Activated naive CD4-positive, alpha-beta T cell treated with anti-CD3 and anti-CD28 coated beads, Interleukin-2, amount 10 ng/mL, durations not matched to agents 7 days and 5 days (primary cell): ENCODE data around the gene ISM1.

ENCODE experiments used
- CTCF ChIA-PET: fragments of 350-600 bp; sonication (Branson Sonifier 250); formaldehyde crosslinking; loops from one replicate; lab custom pipeline; 2021; ENCODE audit warnings: antibody characterized with exemption; lab: Charles Lee
- DNase-seq: peaks from one replicate; pipeline ENCODE4 v3.0.0-alpha.2; 2020
- H3K27ac Mint-ChIP-seq: one replicate; pipeline ENCODE4 v1.8.0; 2021; ENCODE audit warnings: mild to moderate bottlenecking, moderate library complexity, mixed read lengths
- H3K27me3 Mint-ChIP-seq: one replicate; pipeline ENCODE4 v1.8.0; 2021; ENCODE audit warnings: mild to moderate bottlenecking, mixed read lengths
- H3K36me3 Mint-ChIP-seq: one replicate; pipeline ENCODE4 v1.8.0; 2021; ENCODE audit warnings: mixed read lengths
- H3K4me1 Mint-ChIP-seq: one replicate; pipeline ENCODE4 v1.8.0; 2021; ENCODE audit warnings: mixed read lengths
- H3K4me3 Mint-ChIP-seq: one replicate; pipeline ENCODE4 v1.8.0; 2021; ENCODE audit warnings: mild to moderate bottlenecking, moderate library complexity, mixed read lengths
- H3K9me3 Mint-ChIP-seq: one replicate; pipeline ENCODE4 v1.8.0; 2021; ENCODE audit warnings: mixed read lengths

ISM1 gene

DNA sequence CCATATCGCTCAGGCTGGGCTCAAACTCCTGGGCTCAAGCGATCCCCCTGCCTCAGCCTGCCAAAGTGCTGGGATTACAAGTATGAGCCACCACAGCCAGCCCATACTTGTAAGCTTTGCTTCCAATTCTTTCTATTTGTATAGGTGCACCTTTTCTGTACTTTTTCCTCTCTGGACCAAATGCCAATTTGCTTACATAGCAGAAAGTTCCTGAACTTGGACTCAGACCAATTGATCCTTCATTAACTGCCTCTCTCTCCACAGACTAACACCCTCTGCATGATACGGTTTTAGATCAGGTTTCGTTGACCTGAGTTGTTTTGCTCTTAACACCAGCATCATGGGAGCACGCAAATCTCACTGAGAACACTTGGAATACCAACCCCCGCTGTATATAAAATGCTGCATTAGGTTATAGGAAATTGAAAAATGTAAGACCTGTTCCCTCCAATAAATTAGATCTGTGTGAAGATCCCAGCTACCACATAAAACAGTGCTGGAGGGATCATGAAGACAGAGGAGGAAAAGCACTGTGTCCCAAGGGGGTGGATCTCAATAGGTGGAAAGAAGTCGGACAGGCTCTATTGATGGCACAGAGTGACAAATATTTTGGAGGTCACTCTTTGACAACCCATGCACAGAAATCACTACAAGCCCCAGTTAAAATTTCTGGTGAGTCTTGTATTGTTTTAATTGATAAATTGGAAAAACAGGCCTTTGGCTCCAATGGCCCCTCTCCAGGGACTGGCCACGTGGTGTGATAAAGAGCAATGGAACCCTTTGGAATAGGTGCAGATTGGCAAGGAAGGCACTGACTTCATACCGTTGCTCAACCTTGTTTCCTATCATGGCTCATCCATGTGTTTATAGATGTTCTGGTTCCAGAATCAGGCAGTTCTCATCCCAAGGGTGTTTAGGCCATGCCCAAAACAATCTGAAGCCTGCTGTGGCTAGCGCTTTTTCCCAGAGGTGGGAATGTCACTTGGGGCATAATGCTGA lies 51.2 kb downstream of the ISM1 start:
- CTCF ChIA-PET = interaction anchor here (1.7 kb wide), 1 partner anchor 31 kb away, joined by 4 read pairs; no protein-coding TSS in a partner anchor
- Mint-ChIP-seq H3K36me3 (no peaks in the 10 kb centered on the region), H3K27ac (no peak overlapping the region), H3K27me3 (peaks cover 20% of the 10 kb centered on the region), H3K9me3 (no peaks in the 10 kb centered on the region), H3K4me1 (no peaks in the 10 kb centered on the region), H3K4me3 (no peak overlapping the region)
- DNase-seq = no peak

DNA sequence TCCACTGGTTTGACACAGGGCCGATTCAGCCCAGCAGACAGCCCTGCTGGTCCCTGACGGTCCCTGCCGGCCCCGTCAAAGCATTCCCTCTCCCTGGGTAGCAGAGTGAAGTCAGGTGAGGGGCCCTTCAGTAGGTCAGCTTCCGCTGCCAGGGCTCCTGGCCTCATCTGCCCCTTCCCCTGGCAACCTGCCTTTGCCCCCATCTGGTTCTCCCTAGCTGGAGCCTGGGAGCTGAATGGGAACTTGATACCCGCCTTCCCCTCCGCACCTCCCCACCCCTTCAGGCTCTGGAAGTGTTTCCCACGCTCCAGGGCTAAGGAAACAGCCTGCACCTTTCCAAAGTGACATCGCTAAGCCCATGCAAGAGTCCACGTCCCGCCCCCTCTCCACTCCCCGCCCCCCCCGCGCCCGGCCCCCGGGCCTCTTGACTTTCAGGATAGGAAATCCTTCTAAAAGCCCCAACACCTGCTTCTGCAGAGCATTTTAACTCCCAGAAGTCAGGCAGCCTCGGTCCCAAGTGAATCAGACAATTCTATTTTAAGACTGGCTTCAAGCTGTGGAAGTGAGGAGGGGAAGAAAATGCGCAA lies 53.3 kb downstream of the ISM1 start:
- no peak for DNase-seq
- Mint-ChIP-seq H3K4me3 (no peak overlapping the region), H3K36me3 (no peaks in the 10 kb centered on the region), H3K27ac (no peak overlapping the region), H3K4me1 (no peaks in the 10 kb centered on the region), H3K9me3 (no peaks in the 10 kb centered on the region), H3K27me3 (peaks cover 9% of the 10 kb centered on the region)
- CTCF ChIA-PET = no interaction called here

DNA sequence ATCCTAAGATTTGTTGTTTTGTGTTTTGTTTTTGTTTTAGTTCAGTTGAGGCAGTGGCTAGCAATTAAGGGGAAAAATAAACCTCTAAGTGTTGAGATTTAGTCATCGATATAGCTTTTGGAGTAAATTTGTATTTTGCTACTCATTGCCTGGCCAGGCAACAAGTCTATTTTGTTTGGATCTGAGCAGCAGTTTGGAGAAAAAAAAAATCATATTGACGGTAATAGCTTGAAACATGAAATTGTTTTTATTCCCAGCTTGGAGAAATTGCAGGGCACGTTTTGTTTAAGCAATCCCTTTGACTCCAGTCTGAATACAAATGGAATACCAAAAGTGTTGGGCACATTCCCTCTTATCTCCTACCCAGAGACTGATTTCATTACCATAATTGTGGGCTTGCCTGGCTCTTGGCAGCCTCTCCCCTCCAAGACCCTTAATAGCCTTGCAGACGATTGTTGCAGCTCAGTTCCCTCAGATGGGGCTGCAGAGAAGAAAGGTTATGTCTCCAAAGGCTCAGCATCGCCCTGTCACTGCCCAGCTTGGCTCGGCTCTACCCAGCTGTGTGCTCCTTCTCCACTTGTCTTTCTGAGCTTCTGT lies 56.0 kb downstream of the ISM1 start:
- no peaks in the 10 kb centered on the region for H3K36me3 Mint-ChIP-seq
- peaks cover 3% of the 10 kb centered on the region for H3K27me3 Mint-ChIP-seq
- H3K27ac Mint-ChIP-seq = no peak overlapping the region
- no peaks in the 10 kb centered on the region for H3K9me3 Mint-ChIP-seq
- CTCF ChIA-PET = interaction anchor here (1.1 kb wide), 1 partner anchor 26 kb away, joined by 5 read pairs; no protein-coding TSS in a partner anchor
- DNase-seq = no peak
- H3K4me1 Mint-ChIP-seq = no peaks in the 10 kb centered on the region
- no peak overlapping the region for H3K4me3 Mint-ChIP-seq

DNA sequence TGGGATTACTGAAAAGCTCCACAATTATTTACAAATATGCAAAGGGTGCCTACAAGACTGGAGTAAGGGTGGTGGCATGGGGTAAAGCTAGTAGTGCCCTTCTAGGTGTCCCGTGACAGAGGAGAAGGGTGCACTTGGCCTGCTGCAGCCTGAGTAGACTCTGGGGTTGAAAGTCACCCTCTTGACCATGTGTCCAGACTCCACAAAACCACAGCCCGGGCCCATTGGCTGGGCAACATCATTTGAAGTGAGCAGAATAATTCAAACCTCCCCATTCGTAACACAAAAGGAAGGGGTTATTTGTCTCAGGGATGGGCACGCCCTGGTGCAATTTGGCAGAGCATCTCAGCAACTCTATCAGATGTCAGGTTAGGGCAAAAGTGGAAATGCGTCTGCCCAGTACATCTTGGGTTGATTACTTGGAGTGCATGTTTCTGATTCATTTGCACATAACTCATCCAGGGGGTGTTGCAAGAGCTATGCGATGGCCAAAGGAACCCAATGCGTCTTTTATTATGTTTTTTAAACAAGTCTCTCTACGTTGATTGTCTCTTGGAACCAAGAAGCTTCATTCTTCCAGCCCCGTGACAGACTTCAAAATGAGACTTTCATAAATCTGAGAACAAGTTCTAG lies 56.7 kb downstream of the ISM1 start:
- CTCF ChIA-PET = interaction anchor here (1.0 kb wide), 1 partner anchor 16 kb away, joined by 4 read pairs; no protein-coding TSS in a partner anchor

DNA sequence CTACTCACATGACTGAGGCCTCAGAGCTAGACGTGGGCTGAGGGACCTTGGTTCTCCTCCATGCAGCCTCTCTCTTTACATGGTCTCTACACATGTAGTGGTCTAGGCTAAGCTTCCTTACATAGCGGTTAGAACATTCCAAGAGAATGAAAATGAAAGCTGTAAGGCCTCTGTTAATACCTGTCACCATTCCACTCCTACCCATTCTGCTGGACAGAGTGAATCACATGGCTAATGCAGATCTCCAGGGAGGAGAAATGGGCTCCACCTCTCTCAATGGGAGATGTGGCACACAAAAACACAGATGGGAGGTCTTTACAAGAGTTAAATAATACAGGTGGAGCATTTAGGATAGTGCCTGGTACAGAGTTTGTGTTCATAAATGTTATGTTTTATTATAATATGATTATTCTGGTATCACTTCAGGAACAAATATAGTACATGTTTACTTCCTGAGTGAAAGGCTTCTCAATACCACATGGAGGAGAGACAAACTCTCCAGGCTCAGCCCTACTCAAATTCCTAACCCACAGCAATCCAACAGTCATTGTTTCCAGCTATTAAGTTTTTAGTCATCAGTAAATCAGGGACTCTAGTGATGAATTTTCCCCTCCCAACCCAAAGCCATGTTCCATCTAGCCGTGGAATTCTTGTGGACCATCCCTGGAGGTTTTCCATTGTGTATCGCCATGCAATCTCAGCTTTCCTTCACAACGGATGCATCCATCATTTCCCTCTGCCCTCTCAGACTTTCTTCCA lies 57.9 kb downstream of the ISM1 start:
- Mint-ChIP-seq H3K4me3 (no peak overlapping the region), H3K27me3 (peaks cover 3% of the 10 kb centered on the region), H3K9me3 (no peaks in the 10 kb centered on the region), H3K27ac (no peak overlapping the region), H3K4me1 (no peaks in the 10 kb centered on the region), H3K36me3 (no peaks in the 10 kb centered on the region)
- no peak for DNase-seq
- CTCF ChIA-PET = interaction anchor here (0.8 to 1.0 kb wide), 2 partner anchors 14 to 17 kb away, joined by 4 read pairs; no protein-coding TSS in a partner anchor

More for the DNA sequence above, 56.7 kb downstream of the ISM1 start:
- H3K36me3 Mint-ChIP-seq = no peaks in the 10 kb centered on the region
- no peak overlapping the region for H3K4me3 Mint-ChIP-seq
- H3K4me1 Mint-ChIP-seq = no peaks in the 10 kb centered on the region
- no peak overlapping the region for H3K27ac Mint-ChIP-seq
- H3K27me3 Mint-ChIP-seq = peaks cover 3% of the 10 kb centered on the region
- no peak for DNase-seq
- H3K9me3 Mint-ChIP-seq = no peaks in the 10 kb centered on the region

DNA sequence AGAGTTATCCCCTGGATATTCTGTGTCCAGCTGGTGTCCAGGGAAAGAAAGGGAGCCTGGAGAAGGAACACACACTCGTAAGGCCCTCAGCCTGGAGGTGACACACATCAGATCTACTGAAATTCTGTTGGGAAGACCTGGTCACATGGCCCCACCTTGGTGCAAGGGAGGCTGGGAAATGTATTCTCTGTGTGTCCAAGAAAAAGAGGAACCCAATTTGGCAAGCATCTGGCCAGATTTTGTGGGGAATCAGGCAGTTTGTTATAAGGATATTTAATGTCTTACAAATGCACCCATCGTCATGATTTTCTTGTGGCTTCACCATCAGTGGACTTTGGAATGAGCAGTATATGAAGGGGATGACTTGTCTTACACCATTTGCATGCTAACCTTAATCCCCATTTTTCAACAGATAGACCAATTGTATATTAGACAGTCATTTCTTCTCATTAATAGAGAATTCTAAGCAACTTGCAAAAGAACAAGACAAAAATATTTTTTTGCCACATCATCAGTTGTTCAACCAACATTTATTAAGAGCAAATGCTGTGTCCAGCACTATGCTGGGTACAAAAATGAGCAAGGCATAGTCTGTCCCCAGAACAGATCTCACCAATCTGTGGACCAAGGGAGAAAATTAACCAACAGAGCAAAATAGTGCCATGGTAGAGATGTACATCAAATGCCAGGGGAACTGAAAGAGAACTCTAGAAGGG lies 59.7 kb downstream of the ISM1 start:
- Mint-ChIP-seq H3K36me3 (no peaks in the 10 kb centered on the region), H3K9me3 (no peaks in the 10 kb centered on the region), H3K4me3 (no peak overlapping the region), H3K4me1 (no peaks in the 10 kb centered on the region), H3K27me3 (peaks cover 3% of the 10 kb centered on the region), H3K27ac (no peak overlapping the region)
- no peak for DNase-seq
- CTCF ChIA-PET = interaction anchor here (0.7 to 1.1 kb wide), 2 partner anchors 16 to 171 kb away, joined by 3 to 4 read pairs; no protein-coding TSS in a partner anchor

DNA sequence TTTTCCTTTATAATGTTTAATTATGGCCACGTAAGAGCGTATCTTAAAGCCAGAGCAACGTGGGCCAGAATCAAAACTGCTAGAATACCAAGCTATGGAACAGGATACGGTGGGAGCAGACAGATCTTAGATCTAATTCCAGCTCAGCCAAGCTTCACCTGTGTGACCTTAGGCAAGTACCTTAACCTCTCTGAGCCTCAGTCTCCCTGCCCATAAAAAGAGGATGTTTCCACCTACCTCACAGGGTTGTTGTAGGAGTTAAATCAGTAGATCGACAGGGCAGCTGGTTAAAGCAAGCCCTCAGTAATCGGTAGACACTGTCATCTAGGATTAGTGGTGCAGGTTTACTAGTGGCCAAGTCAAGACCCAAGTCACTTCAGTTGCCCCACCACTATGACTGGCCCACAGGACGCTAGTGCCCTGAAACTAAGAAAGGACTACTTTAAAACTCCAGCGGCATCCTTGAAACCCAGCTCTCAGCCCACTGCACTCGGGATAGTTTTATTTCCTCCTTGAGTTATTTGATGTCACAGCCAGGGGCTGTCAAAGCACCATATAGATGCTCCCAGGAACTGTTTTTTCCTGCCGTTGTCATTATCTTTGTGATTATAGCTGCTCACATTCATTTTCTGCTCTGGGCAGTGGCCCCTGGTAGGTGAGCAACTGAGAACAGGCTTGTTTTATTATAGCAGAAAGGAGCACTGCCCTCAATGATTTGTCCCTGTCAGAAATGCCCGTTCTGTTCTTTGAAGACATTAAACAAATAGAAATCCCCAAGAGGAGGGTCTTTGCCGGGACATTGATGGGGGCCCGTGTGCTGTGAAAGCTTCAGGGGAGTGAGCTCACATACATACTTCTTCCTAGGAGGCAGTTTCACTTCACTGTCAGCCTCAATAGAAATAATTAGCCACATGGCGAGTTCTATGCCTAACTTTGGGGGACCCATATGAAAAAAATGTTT lies 63.1 kb downstream of the ISM1 start:
- H3K4me1 Mint-ChIP-seq = no peaks in the 10 kb centered on the region
- no peaks in the 10 kb centered on the region for H3K36me3 Mint-ChIP-seq
- DNase-seq = no peak
- CTCF ChIA-PET = interaction anchor here (0.7 kb wide), 1 partner anchor 12 kb away, joined by 3 read pairs; no protein-coding TSS in a partner anchor
- no peaks in the 10 kb centered on the region for H3K9me3 Mint-ChIP-seq
- H3K27me3 Mint-ChIP-seq = peaks cover 3% of the 10 kb centered on the region
- no peak overlapping the region for H3K27ac Mint-ChIP-seq
- no peak overlapping the region for H3K4me3 Mint-ChIP-seq

DNA sequence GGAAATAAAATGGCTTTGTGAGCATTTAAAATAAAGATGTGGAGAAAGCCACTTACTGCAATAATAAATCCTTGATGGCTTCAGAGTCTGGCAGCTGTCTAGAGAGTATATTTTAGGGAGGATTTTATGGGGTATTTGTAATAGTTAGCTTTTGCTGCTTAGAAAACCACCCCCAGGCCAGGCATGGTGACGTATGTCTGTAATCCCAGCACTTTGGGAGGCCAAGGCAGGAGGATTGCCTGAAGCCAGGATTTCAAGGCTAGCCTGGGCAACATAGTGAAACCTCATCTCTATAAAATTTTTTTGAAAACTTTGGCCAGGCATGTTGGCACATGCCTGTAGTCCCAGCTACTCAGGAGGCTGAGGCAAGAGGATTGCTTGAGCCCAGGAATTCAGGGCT lies 63.8 kb downstream of the ISM1 start:
- CTCF ChIA-PET = interaction anchor here (0.7 kb wide), 1 partner anchor 12 kb away, joined by 3 read pairs; no protein-coding TSS in a partner anchor
- Mint-ChIP-seq H3K4me3 (no peak overlapping the region), H3K27me3 (peaks cover 3% of the 10 kb centered on the region), H3K4me1 (no peaks in the 10 kb centered on the region), H3K27ac (no peak overlapping the region), H3K36me3 (no peaks in the 10 kb centered on the region), H3K9me3 (no peaks in the 10 kb centered on the region)
- no peak for DNase-seq

DNA sequence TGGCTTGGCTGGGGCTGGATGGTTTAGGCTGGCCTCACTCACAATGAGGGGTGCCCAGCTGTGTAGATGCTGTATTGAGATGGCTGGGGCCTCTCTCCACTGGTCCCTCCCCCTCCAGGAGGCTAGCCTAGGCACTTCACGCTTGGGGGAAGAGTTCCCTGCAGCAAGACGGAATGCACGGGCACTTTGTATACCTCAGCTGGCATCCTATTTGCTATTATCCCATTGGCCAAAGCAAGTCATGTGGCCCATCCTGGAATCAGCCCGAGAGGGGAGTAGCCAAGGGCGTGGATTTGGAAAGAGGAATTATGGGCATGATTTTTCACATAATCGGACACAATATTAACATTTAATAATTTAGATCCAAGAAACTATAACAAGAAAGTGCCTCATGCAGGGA lies 64.3 kb downstream of the ISM1 start:
- no peaks in the 10 kb centered on the region for H3K4me1 Mint-ChIP-seq
- no peak overlapping the region for H3K27ac Mint-ChIP-seq
- CTCF ChIA-PET = no interaction called here

DNA sequence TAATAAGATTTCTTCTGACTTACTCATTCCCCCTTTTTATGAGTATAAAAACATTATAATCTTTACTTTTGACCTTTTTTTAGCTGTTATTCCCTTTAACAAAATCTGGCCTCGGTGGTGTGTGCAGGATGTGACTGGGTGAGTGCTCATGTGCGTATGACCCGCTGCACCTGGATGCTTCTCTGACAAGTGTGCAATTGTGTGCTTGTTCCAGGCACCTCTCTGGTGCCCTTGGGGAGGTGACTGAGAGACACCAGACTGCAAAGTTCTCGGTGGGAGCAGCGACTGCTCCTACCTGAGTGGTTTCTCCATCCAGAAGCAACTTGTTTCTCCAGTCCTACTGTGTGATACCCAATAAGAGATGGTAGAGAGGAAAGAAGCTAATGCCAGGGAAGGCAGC lies 65.0 kb downstream of the ISM1 start:
- Mint-ChIP-seq H3K9me3 (no peaks in the 10 kb centered on the region), H3K27ac (no peak overlapping the region), H3K4me1 (no peaks in the 10 kb centered on the region), H3K27me3 (no peaks in the 10 kb centered on the region), H3K4me3 (no peak overlapping the region), H3K36me3 (no peaks in the 10 kb centered on the region)
- DNase-seq = no peak
- CTCF ChIA-PET = no interaction called here

More for the DNA sequence above, 64.3 kb downstream of the ISM1 start:
- DNase-seq = no peak
- Mint-ChIP-seq H3K9me3 (no peaks in the 10 kb centered on the region), H3K4me3 (no peak overlapping the region), H3K36me3 (no peaks in the 10 kb centered on the region), H3K27me3 (peaks cover 3% of the 10 kb centered on the region)

DNA sequence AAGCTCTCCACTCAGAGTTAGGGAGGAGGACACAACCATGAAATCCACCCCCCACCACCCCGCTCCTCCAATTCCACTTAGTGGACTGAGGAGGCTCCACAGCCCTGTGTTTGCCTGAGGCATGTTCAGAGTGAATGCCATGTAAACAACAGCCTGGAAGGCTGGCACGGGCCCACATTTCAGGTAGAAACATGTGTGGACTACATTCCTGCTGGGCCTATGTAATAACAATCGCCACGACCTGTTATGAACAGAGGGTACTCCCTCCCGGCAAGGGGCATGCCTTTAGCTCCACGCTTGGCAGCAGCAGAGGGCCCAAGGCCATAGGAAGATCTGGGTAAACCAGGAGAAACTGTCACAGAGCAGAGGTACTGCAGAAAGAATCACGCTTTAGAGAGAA lies 65.5 kb downstream of the ISM1 start:
- no peaks in the 10 kb centered on the region for H3K36me3 Mint-ChIP-seq
- H3K4me3 Mint-ChIP-seq = no peak overlapping the region
- no peak overlapping the region for H3K27ac Mint-ChIP-seq
- H3K27me3 Mint-ChIP-seq = no peaks in the 10 kb centered on the region
- H3K4me1 Mint-ChIP-seq = no peaks in the 10 kb centered on the region
- CTCF ChIA-PET = no interaction called here
- H3K9me3 Mint-ChIP-seq = no peaks in the 10 kb centered on the region
- no peak for DNase-seq

DNA sequence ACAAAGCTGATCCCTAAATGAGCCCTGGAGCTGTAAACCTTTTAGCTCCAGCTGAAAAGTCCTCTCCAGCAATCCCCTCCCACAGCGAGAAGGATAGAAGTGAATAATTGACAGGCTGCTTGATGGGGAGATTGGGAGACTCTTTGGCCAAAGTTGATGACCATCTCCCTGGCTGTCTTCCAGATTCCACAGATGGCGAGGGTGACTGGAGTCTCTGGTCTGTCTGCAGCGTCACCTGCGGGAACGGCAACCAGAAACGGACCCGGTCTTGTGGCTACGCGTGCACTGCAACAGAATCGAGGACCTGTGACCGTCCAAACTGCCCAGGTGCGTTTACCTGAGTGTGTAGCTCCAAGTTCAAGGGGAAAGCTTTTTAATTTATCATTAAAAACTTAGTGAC lies 67.3 kb downstream of the ISM1 start:
- no peaks in the 10 kb centered on the region for H3K4me1 Mint-ChIP-seq
- no peak overlapping the region for H3K4me3 Mint-ChIP-seq
- H3K36me3 Mint-ChIP-seq = no peaks in the 10 kb centered on the region
- no peaks in the 10 kb centered on the region for H3K9me3 Mint-ChIP-seq
- DNase-seq = no peak
- H3K27ac Mint-ChIP-seq = no peak overlapping the region
- CTCF ChIA-PET = interaction anchor here (1.2 kb wide), 1 partner anchor 14 kb away, joined by 4 read pairs; no protein-coding TSS in a partner anchor
- no peaks in the 10 kb centered on the region for H3K27me3 Mint-ChIP-seq
